Effector memory CD4-positive, alpha-beta T cell (primary cell): ENCODE results near the gene SLC7A14.

Experiments used
- DNase-seq, 3 donors: peaks; one replicate each; pipeline ENCODE4 v3.0.0-alpha.2; 2020
- H3K27ac ChIP-seq: 2 replicates; pipeline ENCODE4 v1.7.0; 2013; ENCODE audit warnings: mild to moderate bottlenecking, low read length, moderate library complexity; ENCODE audit not compliant: insufficient read depth, poor library complexity, severe bottlenecking
- H3K27me3 ChIP-seq: replicated peaks from 2 replicates; pipeline ENCODE4 v1.7.0; 2013; ENCODE audit warnings: mild to moderate bottlenecking, low read length; ENCODE audit not compliant: insufficient read depth, control insufficient read depth, poor library complexity, severe bottlenecking
- H3K36me3 ChIP-seq: 2 replicates; pipeline ENCODE4 v1.7.0; 2013; ENCODE audit warnings: mild to moderate bottlenecking, low read length, moderate library complexity; ENCODE audit not compliant: control insufficient read depth, insufficient read depth
- H3K4me1 ChIP-seq: 2 replicates; pipeline ENCODE4 v1.7.0; 2013; ENCODE audit warnings: low read length, mild to moderate bottlenecking; ENCODE audit not compliant: control insufficient read depth, insufficient read depth, poor library complexity, severe bottlenecking
- H3K4me3 ChIP-seq: 2 replicates; pipeline ENCODE4 v1.7.0; 2013; ENCODE audit warnings: low read length, low read depth, mild to moderate bottlenecking; ENCODE audit not compliant: insufficient read depth, poor library complexity, severe bottlenecking
- H3K9me3 ChIP-seq: 2 replicates; pipeline ENCODE4 v1.7.0; 2013; ENCODE audit warnings: mild to moderate bottlenecking, low read length, moderate library complexity; ENCODE audit not compliant: control insufficient read depth

The SLC7A14 gene

DNA sequence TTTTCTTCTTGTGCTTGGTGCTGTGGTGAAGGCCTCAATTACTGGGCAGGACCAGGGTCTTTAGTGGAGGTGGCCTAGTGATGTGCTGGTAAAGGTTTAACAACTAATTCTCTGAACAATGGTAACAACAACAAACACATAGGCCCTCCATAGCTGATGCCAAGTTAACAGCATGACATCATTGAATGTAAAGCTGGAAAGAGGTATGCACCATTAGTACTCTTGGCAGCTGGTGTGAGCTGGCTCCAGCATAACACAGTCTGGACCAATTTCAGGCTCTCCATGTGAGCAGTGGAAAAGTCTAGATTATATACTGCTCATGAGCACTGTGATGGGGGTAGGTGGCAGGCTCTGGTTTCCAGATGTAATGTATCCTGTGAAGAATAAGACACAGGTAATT is 61.8 kb downstream of the SLC7A14 start:
- DNase-seq: no peak
- Histone ChIP-seq H3K4me3 (no peak overlapping the region), H3K9me3 (no peaks in the 10 kb centered on the region), H3K27ac (no peak overlapping the region), H3K4me1 (no peaks in the 10 kb centered on the region), H3K27me3 (no peaks in the 10 kb centered on the region), H3K36me3 (no peaks in the 10 kb centered on the region)

DNA sequence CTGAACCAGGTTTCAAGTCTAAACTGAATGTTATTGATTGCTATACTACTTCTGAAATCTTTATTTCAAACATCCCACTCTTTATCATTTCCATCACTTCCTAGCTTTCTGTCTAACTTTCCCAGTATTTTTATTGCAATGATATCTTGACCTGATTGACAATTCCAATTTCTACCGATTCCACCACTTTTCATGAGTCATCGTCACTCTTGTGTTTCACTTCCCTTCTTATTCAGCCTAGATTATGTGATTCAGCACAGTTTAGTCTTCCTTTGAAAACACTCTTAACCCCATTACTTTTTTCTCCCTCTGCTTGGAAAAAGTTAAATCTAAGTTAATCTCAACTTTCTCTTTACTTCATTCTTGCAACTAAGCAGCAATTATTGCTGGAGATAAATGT is 62.6 kb downstream of the SLC7A14 start:
- Histone ChIP-seq H3K4me3 (no peak overlapping the region), H3K27me3 (no peaks in the 10 kb centered on the region), H3K9me3 (no peaks in the 10 kb centered on the region), H3K36me3 (no peaks in the 10 kb centered on the region), H3K27ac (no peak overlapping the region), H3K4me1 (no peaks in the 10 kb centered on the region)
- DNase-seq: no peak

- Histone ChIP-seq H3K9me3 (no peaks in the 10 kb centered on the region), H3K36me3 (no peaks in the 10 kb centered on the region), H3K27me3 (no peaks in the 10 kb centered on the region), H3K4me3 (no peak overlapping the region), H3K27ac (no peak overlapping the region), H3K4me1 (no peaks in the 10 kb centered on the region)
- no peak for DNase-seq
These were observed 63.7 kb downstream of the SLC7A14 start for GRCh38 chr3:170522201-170522600.

GRCh38 chr3:170520996-170521395 is 64.9 kb downstream of the SLC7A14 start:
- Histone ChIP-seq H3K27me3 (no peaks in the 10 kb centered on the region), H3K4me1 (no peaks in the 10 kb centered on the region), H3K27ac (no peak overlapping the region), H3K4me3 (no peak overlapping the region), H3K36me3 (no peaks in the 10 kb centered on the region), H3K9me3 (no peaks in the 10 kb centered on the region)
- DNase-seq: no peak

DNA sequence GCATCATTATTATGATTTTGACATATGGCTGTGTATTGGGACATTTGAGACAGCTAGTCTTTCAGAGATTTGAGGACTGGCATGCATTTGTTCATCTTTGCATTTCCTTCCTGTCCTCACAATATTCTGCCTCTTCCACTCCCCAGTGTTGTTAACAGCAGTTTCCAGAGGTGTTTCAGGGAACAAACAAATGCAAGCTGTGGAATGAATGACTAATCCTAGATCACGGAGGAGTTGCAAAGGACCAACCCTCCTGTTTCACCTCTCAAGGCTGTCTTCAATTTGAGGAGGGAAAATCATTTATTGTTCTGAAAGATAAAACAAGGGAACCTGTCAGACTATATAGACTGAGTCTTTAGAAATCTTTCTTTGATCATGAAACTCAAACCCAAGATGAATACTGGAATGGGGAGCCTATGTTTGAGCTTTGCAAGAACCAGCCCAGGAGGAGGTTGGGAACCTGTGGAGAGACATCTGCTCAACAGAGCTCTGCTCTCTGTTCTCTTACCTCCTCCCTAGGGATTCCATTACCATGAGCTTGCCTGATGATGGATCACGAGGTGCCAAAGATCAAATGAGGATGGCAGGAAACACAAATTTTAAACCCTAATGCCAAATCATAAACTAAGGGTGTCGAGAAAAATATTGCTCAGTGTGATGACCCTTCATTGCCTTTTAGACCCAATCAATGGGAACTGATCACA is 68.5 kb downstream of the SLC7A14 start:
- Histone ChIP-seq H3K4me3 (no peak overlapping the region), H3K4me1 (no peaks in the 10 kb centered on the region), H3K27ac (no peak overlapping the region), H3K27me3 (no peaks in the 10 kb centered on the region), H3K9me3 (no peaks in the 10 kb centered on the region), H3K36me3 (no peaks in the 10 kb centered on the region)
- DNase-seq: no peak

- Histone ChIP-seq H3K4me3 (no peak overlapping the region), H3K4me1 (no peaks in the 10 kb centered on the region), H3K9me3 (no peaks in the 10 kb centered on the region), H3K27me3 (no peaks in the 10 kb centered on the region), H3K36me3 (no peaks in the 10 kb centered on the region), H3K27ac (no peak overlapping the region)
- DNase-seq: no peak
These were observed 72.2 kb downstream of the SLC7A14 start for GRCh38 chr3:170513642-170514041.

- Histone ChIP-seq H3K36me3 (no peaks in the 10 kb centered on the region), H3K4me3 (no peak overlapping the region), H3K9me3 (no peaks in the 10 kb centered on the region), H3K27ac (no peak overlapping the region), H3K27me3 (no peaks in the 10 kb centered on the region), H3K4me1 (no peaks in the 10 kb centered on the region)
- DNase-seq: no peak
These were observed 74.5 kb downstream of the SLC7A14 start for GRCh38 chr3:170511371-170511770.

DNA sequence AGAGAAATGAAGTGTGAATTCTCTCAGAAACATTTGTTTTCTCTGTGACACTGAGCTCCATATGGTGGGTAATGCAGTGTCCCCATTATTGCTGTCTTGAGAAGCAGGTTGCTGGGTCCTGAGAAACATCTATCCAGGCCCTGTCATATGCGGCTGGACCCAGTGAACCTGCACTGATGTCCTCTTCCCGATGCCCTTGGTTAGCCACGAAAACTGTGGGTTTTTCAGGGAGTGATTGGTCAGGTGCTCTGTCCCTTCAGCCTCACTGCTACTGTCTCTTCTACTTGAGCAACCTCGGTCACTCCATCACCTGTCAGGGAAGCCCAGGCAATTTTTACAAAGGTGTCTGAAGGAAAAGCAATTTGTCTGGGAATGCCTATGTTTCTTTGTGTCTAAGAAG is 77.0 kb downstream of the SLC7A14 start:
- Histone ChIP-seq H3K4me1 (no peaks in the 10 kb centered on the region), H3K9me3 (no peaks in the 10 kb centered on the region), H3K36me3 (no peaks in the 10 kb centered on the region), H3K4me3 (no peak overlapping the region), H3K27ac (no peak overlapping the region), H3K27me3 (no peaks in the 10 kb centered on the region)
- no peak for DNase-seq

DNA sequence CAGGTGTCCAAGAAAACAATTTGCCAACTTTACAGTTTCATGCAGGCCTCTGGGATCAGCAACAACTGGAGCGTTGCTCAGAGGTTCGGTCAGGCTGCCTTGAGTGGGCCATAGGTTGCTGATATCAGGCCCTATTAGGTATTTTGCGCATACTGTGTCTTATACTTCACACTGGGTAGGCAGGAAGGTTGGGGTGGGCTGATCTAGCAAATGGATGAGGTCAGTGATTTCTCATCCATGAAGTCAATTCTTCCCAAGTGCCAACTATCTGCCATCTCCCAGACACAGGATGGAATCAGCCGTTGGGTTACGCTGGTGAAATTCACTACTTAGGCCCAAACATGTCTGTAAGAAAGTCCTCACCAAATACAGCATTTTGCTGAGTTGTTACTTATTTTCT is 77.6 kb downstream of the SLC7A14 start:
- H3K27me3 ChIP-seq: no peaks in the 10 kb centered on the region
- no peak for DNase-seq
- no peak overlapping the region for H3K4me3 ChIP-seq
- no peaks in the 10 kb centered on the region for H3K4me1 ChIP-seq
- H3K9me3 ChIP-seq: no peaks in the 10 kb centered on the region
- H3K27ac ChIP-seq: no peak overlapping the region
- no peaks in the 10 kb centered on the region for H3K36me3 ChIP-seq

- no peaks in the 10 kb centered on the region for H3K36me3 ChIP-seq
- H3K4me1 ChIP-seq: no peaks in the 10 kb centered on the region
- no peak overlapping the region for H3K27ac ChIP-seq
- H3K4me3 ChIP-seq: no peak overlapping the region
- no peak for DNase-seq
- H3K27me3 ChIP-seq: no peaks in the 10 kb centered on the region
- no peaks in the 10 kb centered on the region for H3K9me3 ChIP-seq
These were observed 78.8 kb downstream of the SLC7A14 start for GRCh38 chr3:170507063-170507462.
